ENCODE results near the gene TMPRSS6.

DNA sequence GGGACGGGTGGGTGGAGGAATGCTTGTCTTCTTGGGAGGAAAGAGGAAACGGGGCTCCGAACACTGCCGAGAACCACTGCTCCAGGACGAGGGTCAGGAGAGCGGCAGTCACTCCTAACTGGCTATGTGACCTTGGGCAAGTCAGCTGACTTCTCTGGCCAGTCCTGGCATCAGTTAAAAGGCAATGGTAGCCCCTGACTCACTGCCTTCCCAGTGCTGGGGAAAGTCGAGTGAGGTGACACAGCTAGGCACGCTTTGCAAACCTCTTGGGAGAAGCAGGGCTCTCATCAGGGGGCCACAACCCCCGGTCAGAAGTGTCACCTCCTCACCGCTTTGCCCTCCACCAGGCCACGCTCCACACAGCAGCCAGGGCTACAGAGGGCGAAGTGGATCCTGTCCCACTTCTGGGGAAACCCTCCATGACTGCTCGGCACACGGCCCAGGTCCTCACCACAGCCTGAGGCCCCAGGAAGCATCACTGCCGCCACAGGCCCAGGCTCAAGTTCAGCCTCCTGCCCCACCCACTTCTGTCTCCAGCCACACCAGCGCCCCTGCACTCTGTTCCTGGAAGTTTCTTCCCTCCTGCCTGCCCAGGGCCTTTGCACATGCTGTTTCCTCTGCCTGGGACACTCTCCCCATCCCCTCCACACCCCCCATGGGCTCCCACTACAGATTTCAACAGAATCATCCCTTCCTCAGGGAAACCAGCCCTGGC lies 23.9 kb upstream of the TMPRSS6 start:
- TF ChIP-seq JUND (CRISPR knock-in tag; IDR thresholded peaks at IDR 0.05) = no peak
- no peak for TF ChIP-seq ZBTB43 (CRISPR knock-in tag; conservative IDR thresholded peaks at IDR 0.05)
- no peak for TF ChIP-seq DRAP1 (CRISPR knock-in tag; IDR thresholded peaks at IDR 0.05)
- no peak for TF ChIP-seq TEAD3 (CRISPR knock-in tag; optimal IDR thresholded peaks at IDR 0.05; ENCODE audit: borderline replicate concordance)
- no peak for TF ChIP-seq NFATC3 (CRISPR knock-in tag; IDR thresholded peaks at IDR 0.05)
- no peak for TF ChIP-seq ZNF644 (CRISPR knock-in tag; IDR thresholded peaks at IDR 0.05; ENCODE audit: low read depth)
